ENCODE data around the gene XYLT1.
A peak's percentile ranks its signal among the peaks of the same experiment; 100 is the strongest.

Gene XYLT1

DNA sequence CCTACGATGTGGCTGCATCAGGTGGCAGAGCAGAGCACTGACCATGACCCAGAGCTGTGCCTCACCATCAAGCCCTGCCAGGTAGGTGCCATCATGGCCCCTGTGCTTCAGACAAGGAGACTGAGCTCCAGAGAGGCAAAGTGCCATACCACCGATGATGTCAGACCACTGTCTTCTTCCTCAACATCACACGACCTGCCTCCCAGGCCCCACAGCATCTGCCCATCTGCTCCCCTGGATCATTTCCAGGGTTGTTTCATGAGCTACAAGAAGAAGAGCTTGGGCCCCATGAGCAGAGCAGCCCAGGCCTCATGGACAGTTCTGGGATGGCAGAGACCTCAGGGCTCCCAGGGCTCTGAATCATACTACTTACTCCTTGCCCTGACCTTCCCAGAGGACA lies 9.9 kb downstream of the XYLT1 start:
- no peak for DNase-seq

DNA sequence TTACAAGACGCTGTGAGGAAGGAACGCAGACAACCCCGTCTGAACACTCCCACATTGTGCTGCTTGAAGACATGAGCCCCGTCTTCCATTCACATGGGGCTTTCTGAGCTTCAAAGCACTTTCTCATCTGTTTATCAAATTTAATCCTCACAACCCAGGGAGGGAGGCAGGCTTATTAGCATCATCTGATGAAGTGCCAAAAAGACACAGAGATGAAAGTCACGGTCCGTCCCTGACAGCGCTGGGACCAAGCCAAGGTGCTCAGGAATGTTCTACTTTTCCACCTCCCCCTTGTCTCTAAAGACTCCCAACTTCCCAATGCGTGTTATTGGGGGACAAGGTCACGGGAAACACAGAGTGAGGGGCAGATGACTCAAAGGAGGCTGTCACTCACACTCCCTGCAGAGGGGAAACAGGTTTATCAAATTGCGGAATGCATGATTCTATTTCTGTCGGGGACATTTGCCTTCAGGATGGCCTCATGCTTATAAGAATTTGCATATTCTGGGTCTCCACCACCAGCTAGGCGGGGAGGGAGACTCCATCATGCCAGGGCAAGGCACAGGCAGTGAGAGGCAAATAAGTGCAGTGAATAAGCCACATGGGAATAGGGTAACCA lies 10.7 kb downstream of the XYLT1 start:
- peak in 1 of 58 donors; percentile 11 for DNase-seq

DNA sequence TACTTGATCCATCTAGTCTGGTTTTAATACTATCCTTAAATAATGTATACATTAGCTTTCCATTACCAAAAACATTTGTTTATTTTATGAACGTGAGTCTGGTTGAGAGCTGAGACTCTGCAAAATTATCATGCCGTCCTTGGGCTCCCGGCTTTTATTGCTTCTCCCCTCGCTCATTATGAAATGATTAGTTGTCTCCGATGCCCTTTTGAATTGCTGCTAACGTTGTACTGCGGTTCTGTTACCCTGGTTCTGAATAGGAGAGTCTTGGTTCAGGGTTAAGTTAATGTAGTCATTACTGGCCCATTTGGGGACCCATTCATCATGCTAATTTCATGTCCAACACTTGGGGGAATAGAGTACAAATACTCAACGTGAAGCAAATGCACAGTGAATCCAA lies 12.8 kb downstream of the XYLT1 start:
- DNase-seq: no peak

DNA sequence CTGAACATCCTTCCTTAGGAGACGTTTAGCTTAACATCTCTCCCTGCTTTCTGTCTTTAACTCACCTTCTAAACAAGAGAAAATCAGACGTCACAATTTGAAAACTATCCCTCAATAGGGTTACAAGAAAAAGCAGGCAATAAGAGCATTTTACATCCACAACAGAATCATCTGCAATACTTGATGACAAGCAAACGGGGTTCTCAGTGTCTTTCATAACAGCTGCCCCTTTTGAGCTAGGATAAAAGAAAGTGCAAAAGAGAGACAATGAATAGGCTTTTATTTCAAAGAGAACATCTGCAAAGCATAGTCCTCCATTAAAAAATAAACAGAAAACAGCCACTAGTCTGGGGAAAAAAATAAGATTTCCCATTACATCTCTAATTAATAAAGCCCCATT lies 13.2 kb downstream of the XYLT1 start:
- peak in 1 of 58 donors; percentile 21 for DNase-seq

DNA sequence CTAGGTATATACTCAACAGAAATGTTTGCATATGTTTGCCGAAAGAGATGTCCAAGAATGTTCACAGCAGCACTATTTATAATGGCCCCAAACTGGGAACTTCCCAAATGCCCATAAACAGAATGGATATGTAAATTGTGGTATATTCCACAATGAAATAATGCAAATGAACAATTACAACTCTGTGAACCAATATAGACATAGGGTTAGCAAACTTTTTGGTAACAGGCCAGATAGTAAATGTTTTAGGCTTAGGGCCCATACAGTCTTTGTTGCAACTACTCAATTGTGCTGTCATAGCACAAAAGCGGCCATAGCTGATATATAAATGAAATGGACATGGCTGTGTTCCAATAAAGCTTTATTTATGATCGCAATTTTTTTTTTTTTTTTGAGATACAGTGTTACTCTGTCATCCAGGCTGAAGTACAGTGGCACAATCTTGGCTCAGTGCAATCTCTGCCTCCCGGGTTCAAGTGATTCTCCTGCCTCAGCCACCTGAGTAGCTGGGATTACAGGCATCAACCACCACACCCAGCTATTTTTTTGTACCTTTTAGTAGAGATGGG lies 16.5 kb downstream of the XYLT1 start:
- DNase-seq: no peak

DNA sequence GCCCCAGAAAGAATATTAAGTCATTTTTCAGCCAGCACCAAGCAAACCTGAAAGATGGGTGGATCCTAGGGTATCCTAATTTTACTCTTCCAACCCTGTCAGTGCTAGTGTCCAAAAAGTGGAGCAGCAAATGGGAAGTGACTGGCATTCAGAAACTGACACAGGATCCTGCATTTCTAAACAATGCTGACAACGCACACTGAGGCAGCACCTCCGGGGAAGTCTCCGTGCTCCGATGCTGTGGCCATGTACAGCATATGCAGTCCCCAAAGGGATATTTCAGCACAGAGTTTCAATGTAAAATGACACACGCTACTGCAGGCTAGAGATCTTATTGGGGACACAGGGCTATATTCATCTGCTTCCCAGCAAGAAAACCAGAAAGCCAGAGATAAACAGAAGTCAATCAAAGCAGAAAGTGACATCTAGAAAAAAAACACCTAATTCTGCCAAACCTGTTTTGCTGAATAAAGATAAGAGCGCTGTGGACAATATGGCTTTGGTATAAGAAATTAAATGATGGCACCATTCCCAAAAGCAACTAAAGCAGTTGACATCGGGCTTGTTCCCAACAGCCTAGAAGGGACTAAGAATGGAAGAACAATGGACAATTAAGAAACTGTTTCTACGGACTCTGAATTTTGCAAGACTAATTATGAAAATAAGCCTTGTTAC lies 17.3 kb downstream of the XYLT1 start:
- DNase-seq: peak in 4 of 58 donors; percentile 12 to 24 (median 20)

DNA sequence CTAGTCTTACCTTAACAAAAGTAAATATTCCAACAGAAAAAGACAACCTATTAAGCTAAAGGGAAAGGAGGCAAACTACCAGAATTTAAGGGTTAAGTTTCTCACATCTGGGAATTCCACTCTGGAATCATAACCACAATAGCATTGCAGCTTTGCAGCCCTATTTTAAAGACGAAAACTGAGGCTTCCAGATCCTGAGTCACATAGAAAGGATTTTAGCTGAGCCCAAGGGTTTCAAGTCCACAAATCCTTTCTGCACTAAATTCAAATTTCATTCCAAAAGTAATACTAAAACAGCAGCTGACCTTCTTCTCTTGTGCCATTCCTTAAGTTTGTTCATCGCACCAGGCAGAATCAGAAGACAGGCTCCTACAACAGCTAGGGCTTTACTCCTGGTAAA lies 17.8 kb downstream of the XYLT1 start:
- DNase-seq: no peak

DNA sequence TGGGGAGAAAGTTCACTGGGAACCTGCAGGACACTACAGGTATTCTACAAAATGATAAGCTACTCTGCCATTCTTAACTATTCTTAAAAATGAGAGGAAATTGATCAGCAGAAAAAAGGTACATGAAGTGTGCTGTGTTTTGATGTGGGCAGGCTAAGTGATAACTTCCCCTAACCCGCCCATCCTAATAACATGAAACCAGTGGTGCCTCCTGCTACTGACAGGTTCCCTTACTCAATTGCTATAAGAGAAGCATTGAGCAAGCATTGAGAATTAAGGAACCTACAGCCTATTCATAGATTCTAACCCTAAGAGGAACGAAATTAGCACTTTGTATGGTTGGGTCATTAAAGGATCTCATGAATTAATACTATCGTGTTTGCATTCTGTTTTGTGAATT lies 18.9 kb downstream of the XYLT1 start:
- DNase-seq: no peak

DNA sequence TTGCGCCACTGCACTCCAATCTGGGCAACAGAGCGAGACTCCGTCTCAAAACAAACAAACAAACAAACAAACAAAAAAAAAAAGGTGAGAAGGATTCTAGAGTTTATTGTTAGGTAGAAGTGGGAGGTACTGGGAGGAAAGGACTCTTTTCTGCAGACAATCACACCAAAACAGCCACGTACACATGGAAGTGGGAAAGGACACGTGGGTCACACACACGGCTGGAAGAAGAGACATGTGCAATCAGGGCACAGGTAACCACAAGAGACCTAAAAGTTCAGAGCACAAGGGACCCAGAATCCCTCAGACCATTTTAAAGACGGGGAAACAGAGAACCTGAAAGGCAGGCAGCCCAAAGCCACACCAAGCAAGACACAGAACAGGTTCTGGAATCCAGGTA lies 20.5 kb downstream of the XYLT1 start:
- DNase-seq: no peak

DNA sequence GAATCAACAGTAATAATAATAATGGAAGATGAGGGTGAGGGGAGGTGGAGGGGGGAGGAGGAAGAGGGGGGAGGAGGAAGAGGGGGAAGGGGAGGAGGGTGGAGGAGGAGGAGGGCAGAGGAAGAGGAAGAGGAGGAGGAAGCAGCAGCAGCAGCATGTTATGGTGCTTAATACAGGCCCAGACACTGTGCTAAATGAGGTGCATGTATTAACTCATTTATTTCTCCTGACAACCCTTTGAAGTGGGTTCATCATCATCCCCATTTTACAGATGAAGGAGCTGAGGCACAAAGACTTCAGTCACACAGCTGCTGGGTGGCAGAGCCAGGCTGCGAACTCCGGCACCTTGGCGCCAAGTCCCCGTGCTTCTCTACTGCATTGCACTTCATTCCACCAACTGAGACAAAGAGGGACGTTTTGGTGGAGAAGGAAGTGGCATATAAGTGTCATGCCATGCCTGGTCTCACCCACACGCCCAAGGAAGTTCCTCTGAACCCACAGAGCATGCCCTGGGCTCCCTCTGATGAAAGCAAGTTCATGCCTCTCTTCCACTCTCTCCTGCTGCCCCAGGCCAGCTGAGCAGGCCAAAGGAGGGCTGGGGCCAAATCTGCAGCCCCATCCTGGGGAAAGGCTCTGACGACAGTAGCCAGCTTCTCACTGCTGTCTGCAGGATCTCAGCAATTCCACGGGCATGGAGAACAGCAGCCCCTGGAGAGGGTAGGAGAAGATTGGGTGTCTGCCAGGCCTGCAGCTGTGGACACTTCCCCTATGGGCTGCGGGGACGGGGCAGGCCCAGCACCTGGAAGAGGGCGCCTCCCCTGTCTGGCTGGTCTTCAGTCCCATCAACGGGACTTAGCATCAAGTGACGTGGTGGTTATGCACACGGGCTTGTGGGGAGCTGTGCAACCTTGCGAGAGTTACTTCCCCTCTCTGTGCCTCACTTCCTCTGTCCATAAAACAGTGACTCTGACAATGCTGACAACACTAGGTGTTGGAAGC lies 21.8 kb downstream of the XYLT1 start:
- peak in 5 of 58 donors; percentile 3 to 24 (median 20) for DNase-seq

DNA sequence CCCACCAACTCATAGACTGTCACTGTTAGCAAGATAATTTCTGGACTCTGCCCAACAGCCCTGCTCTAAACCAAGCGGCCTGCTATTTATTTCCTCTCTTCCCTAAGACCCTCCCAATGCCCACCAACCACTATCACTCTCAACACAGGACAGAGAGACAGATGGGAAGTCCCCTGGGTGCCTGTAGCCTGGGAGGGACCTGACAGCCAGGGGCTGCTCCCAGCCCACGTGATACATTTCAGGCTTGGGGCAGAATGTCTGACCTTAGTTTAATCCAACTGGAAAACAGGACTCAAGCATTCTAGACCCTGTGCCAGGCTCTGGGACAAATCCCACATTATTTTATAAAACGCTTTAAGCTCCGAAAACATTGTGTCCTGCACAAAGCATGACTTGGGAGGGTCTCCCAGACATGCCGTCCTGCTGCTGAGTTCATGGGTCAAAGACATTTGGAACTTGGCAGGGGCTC lies 23.6 kb downstream of the XYLT1 start:
- DNase-seq: no peak

DNA sequence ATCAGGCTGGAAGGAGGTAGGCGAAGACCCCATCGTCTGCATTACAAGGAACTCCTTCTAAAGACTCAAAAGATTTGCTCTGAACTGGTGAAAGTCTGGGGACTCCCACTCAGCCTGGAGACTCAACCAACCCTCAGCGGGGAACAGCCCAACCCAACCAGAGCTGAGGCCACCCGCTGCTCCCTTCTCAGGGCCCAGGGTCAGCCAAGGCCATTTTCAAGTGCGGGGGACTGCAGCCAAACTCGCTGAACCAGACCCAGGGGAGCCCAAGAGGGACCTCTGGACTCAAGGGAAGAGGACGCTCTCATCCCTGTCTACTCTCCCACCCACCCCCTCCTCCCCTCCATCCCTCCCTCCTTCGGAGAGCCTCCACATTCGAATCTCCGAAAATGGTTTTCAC lies 24.1 kb downstream of the XYLT1 start:
- no peak for DNase-seq

DNA sequence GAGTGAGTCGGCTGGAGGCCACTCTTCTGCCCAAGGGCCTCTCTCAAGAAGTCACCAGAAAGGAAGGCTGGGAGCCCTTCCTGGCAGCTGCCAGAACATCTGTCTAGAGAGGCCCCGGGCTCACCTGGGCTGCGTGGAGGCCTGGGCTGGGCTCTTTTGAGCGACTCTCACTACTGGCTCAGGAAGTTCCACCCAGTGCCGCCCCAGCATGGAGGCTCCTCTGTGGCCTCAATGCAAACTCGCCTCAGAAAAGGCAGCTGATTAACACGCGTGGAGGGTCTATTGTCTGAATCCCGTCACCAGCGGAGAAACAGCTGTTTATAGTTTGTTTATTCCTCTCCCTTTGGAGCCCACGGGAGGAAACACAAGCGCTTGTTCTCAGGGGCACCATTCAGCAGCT lies 25.3 kb downstream of the XYLT1 start:
- no peak for DNase-seq

DNA sequence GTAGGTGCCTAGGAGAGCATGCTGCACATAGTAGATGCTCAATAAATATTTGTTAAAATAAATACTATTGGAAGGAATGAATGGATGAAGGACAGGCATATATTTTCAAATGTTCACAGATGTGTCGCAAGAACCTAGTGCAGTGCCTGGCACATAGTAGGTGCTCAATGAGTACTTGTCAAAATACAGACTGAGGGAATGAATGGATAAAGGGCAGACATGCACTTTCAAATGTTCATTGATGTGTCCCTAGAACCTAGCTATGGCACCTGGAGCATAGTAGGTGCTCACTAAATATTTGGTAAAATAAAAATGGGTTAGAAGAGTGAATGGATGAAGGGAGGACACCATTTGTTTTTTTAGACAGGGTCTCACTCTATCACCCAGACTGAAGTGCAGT lies 26.1 kb downstream of the XYLT1 start:
- DNase-seq: no peak

DNA sequence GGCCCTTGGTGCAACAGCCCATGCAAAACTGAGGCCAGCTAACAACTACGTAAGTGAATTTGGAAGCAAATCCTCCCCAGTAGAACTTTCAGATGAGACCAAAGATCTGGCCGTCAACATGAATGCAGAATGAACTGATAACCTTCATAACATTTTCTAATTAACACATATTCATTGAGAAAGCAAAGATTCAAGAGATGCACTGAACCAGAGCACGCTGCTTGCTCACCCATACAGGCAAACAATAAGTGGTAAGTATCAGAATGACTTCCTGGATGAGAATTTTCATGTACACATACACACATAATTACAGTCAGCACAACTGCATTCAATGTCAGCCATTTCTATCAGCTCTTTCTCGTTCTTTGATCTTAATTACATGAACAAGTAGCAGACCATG lies 30.6 kb downstream of the XYLT1 start:
- DNase-seq: no peak

DNA sequence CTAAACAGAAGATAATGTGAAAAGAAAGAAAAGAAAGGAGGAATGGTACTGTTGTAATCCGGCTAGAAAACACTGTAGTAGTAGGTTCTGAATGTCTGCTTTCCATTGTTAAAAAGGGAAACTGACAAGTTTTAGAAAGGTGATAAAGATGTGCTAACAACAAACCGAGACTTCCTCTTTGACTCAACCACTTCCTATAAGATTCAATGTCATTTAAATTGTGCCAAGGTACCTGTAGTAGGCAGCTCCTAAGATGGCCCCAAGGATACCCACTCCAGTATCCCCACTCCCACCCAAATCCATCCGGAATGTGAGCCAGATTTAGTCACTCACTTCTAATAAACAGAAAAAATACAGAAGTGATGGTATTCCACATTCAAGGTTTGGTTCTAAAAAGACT lies 31.2 kb downstream of the XYLT1 start:
- DNase-seq: no peak

DNA sequence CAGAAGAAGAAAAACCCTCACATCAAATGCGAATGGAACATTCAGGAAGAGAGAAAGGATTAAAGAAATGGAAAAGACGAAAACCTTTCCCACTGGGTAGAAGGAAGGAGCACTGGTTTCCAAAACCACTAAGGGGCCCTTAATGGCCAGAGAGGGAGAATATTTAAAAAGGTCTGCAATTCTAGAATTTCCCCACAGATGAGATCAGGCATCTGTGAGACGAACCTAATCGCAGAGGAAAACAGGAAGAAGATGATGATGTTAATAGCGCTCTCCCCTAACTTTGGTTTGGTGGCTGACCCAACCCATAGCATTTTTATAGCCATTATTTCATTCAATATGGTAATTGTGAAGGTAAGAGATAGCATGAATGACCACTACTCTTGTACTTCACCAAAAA lies 32.8 kb downstream of the XYLT1 start:
- DNase-seq: no peak

DNA sequence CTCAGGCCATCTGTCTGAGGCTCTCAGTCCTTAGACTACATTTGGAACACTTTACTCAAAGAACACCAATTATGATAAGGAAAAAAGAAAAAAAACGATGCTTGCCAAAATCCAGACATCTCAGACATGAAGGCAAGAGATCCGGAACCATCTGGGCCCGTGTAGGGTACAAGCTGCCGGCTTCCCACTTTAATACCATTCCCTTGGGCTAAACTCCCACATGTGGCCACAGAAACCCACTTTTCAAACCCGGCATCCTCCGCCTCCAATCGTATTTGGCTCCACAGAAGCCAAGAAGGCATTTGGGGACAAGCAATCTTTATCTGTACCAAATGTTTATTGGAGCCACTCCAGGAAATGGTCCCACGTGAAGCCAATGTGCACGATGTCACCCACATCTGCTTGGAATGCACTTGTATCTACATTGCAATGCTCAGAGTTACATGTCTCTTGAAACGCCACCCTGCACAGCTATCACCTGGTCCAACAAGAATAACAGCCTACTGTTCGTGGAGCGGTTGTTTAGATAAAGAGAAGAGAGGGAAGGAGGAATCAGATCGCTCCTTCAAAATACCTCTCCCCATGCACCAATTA lies 33.5 kb downstream of the XYLT1 start:
- peak in 23 of 58 donors; percentile 2 to 58 (median 27) for DNase-seq

DNA sequence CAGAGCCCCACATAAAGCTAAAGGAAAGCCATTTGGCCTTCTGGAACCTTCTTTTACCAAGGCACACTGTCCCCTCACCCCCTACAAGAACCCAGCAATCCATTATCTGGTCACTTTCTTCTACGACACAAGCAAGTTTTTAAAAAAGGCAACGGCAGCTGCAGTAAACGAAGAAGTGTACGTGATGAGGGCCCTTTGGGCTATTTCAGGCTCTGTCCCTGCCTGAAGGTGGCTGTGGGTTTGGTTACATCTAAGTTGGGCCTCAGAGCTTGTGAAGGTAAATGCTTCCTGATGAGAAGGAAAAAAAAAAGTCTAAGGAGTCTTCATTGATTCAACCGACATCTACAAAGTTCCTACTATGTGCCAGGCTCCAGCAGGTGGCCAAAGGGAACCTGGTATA lies 35.4 kb downstream of the XYLT1 start:
- no peak for DNase-seq

DNA sequence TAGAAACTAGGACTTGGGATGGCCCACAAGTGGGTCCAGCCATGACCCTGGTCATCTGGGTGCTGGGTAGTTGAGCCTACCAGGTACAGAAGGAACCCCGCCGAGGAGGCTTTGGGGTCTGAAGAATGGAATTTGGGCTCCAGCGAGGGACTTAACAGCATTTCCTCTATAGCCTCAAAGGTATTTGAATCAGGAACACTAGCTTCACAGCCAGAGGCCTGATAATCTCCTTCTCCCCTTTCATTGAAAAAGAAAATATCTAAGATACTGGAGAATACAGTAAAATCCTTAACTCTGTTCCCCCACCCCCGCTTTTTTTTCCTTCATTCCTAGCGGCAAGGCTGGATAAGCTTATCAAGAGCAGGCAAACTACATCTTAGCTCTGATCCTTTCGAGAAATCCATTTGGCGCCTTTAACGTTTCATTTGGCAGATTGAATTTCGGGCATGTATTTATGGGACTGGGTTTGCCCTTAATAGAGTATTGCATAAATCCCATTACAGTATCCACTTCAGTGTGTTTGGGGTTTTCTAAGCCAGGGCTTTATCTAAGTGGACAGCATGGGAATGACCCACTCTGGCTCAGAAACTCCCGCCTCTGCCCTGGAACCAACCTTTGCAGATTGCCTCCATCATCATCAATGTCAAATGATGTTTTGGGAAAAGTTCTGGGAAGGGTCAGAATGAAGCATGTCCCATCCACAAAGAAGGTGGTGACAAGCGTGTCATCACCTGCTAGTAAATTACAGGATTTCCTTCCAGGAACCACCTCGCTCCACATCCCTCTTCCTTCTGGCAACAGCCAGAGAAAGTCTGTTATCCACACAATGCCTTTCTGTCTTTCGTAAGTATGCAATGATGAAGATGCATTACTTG lies 36.9 kb downstream of the XYLT1 start:
- no peak for DNase-seq

All from anterior cingulate cortex (tissue), 58 donors.